Measurements from ENCODE around the gene SLC35G1.

DNA sequence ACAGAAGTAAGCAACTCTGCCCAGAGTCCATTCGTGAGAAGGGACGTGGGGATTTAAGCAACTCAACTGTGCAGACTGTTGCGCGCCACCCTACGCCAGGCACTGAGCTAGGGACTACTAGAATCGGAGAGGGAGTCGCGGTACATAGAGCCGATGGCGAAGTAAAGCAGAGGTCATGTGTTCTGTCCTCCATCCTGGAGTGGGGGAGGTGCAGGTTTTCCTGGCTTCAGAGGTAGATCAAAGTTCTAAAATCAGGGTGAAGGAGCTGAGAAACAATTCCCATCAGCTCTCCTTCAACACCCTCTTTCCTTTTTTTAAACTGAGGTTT, 23.2 kb downstream of the SLC35G1 start:
- TF ChIP-seq EZH2 (IDR thresholded peaks at IDR 0.05; ENCODE audit: insufficient read depth, poor library complexity, severe bottlenecking) (no peak), EZH2phosphoT487 (IDR thresholded peaks at IDR 0.05; ENCODE audit: insufficient read depth, low read depth) (no peak)
